OCI-LY7 (cell line): ENCODE measurements around the gene VIT.

Experiments
- EZH2phosphoT487 ChIP-seq: fragments of 200-600 bp; sonication (generic); IDR thresholded peaks from 2 replicates; pipeline ENCODE4 v1.6.1; 2018; ENCODE audit warnings: low read depth, borderline replicate concordance, mild to moderate bottlenecking, mixed run types, antibody characterized with exemption, low read length, moderate library complexity, mixed read lengths
- TF ChIP-seq, protein P1 (sequence below): fragments of 200-600 bp; sonication (generic); conservative IDR thresholded peaks from 2 replicates; pipeline ENCODE4 v1.5.1; 2014; ENCODE audit warnings: mild to moderate bottlenecking, antibody characterized with exemption, low read length, moderate library complexity, mixed read lengths

DNA sequence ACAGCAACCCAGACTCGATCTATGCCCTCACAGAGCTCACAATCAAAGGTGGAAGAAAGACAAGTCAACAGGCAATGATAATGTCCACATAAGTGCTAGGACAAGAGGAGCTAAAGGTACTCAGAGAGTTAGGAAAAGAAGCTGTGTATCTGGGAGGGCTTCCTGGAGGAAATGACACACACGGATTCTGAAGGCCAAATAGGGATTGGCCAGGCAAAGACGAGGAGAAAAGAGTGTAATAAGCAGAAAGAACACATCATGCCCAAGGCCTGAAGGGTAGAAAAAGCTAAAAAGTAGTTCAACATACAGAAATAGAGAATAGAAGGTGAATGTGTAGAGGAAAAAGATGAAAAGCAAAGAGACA lies 36.1 kb downstream of the VIT start:
- TF ChIP-seq, protein P1, sequence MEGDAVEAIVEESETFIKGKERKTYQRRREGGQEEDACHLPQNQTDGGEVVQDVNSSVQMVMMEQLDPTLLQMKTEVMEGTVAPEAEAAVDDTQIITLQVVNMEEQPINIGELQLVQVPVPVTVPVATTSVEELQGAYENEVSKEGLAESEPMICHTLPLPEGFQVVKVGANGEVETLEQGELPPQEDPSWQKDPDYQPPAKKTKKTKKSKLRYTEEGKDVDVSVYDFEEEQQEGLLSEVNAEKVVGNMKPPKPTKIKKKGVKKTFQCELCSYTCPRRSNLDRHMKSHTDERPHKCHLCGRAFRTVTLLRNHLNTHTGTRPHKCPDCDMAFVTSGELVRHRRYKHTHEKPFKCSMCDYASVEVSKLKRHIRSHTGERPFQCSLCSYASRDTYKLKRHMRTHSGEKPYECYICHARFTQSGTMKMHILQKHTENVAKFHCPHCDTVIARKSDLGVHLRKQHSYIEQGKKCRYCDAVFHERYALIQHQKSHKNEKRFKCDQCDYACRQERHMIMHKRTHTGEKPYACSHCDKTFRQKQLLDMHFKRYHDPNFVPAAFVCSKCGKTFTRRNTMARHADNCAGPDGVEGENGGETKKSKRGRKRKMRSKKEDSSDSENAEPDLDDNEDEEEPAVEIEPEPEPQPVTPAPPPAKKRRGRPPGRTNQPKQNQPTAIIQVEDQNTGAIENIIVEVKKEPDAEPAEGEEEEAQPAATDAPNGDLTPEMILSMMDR: no peak
- no peak for TF ChIP-seq EZH2phosphoT487
